GM23248 (cell line): ENCODE measurements around the gene CEND1.

Source experiments
- EZH2 ChIP-seq: fragments of 200-600 bp; sonication (generic); IDR thresholded peaks from 2 replicates; pipeline ENCODE4 v1.6.1; 2018; ENCODE audit warnings: antibody characterized with exemption, mild to moderate bottlenecking; ENCODE audit not compliant: insufficient read depth, poor library complexity, severe bottlenecking
- EZH2phosphoT487 ChIP-seq: fragments of 200-600 bp; sonication (generic); IDR thresholded peaks from 2 replicates; pipeline ENCODE4 v1.6.1; 2018; ENCODE audit warnings: antibody characterized with exemption, moderate library complexity, mild to moderate bottlenecking, low read depth; ENCODE audit not compliant: insufficient read depth

DNA sequence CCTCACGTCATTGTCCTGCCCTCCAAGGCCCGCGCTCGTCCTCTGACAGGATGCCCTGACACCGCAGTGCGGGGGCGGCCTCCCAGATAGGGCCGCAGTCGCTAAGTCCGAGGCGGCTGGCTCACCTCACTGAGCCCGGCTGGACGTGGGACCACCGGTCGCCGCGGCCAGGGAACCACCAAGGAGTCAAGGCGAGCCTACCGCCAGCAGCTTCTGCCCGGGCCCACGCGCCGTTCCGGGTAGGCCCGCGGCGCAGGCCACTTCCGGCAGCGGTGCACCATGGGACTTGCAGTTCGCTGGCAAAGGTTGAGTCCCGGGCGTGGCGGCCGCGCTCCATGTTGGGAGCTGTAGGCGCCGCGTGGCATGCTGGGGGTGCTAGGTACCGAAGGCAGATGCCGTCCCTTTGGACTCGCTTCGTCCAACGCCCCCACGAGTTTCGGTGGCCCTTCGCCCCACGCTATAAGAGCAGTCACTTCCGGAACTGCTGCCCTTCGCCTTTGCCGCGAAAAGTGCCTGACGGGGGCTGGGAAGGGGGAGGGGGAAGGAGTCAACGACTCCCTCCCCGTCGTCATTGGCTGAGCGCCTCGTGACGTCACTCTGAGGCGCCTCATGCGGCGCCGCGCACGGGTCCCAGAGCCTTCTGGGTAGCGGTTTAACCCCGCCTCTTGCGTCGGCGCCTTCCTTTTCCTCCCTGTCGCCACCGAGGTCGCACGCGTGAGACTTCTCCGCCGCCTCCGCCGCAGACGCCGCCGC lies 19.6 kb upstream of the CEND1 start, which contains the start of gene RPLP2:
- TF ChIP-seq EZH2 (no peak), EZH2phosphoT487 (no peak)
